Neural cell (in vitro differentiated cells): ENCODE data around the gene TRIM45. TPM values are rescaled to one million over a fixed set of nuclear protein-coding genes. Genes with fewer than 3 reads are reported as not detected.

Source experiments
- H2AFZ ChIP-seq: fragments of 200-600, 300-800 bp; sonication (generic), shearing (Covaris generic); 2 replicates; pipeline ENCODE4 v1.6.0; 2014; ENCODE audit warnings: low read depth, mild to moderate bottlenecking, antibody characterized with exemption, low read length, moderate library complexity
- H3F3A ChIP-seq: fragments of 200-600 bp; shearing (Covaris generic); 2 replicates; pipeline ENCODE4 v1.6.1; 2016; ENCODE audit warnings: mild to moderate bottlenecking, moderate library complexity, mixed read lengths, antibody characterized with exemption, low read length; ENCODE audit not compliant: insufficient read depth, poor library complexity, severe bottlenecking
- H3K27ac ChIP-seq: fragments of 200-600, 300-800 bp; sonication (generic), shearing (Covaris generic); 2 replicates; pipeline ENCODE4 v1.5.1; 2014; ENCODE audit warnings: mild to moderate bottlenecking, low read length, moderate library complexity
- H3K27me3 ChIP-seq: fragments of 300-800, 200-600 bp; sonication (generic), shearing (Covaris generic); 2 replicates; pipeline ENCODE4 v1.6.0; 2014; ENCODE audit warnings: mild to moderate bottlenecking, low read depth, low read length, moderate library complexity; ENCODE audit not compliant: insufficient read depth
- H3K36me3 ChIP-seq: fragments of 300-800, 200-600 bp; sonication (generic), shearing (Covaris generic); 2 replicates; pipeline ENCODE4 v1.5.1; 2014; ENCODE audit warnings: mild to moderate bottlenecking, antibody characterized with exemption, low read length, moderate library complexity; ENCODE audit not compliant: insufficient read depth
- H3K4me2 ChIP-seq: fragments of 300-800, 200-600 bp; sonication (generic), shearing (Covaris generic); 2 replicates; pipeline ENCODE4 v1.6.0; 2014; ENCODE audit warnings: mild to moderate bottlenecking, low read length
- H3K4me3 ChIP-seq: fragments of 300-800, 200-600 bp; sonication (generic), shearing (Covaris generic); 2 replicates; pipeline ENCODE4 v1.5.1; 2014; ENCODE audit warnings: mild to moderate bottlenecking, low read length, moderate library complexity
- H3K79me2 ChIP-seq: fragments of 200-600 bp; shearing (Covaris generic); replicated peaks from 2 replicates; pipeline ENCODE4 v1.6.0; 2014; ENCODE audit warnings: mild to moderate bottlenecking, low read length, moderate library complexity; ENCODE audit not compliant: insufficient read depth
- H3K9ac ChIP-seq: fragments of 300-800, 200-600 bp; sonication (generic), shearing (Covaris generic); 2 replicates; pipeline ENCODE4 v1.6.1; 2016; ENCODE audit warnings: mild to moderate bottlenecking, low read length, mixed read lengths
- H3K9me2 ChIP-seq: fragments of 200-600 bp; shearing (Covaris generic); 2 replicates; pipeline ENCODE4 v1.6.1; 2016; ENCODE audit warnings: mild to moderate bottlenecking, low read length, mixed read lengths; ENCODE audit not compliant: insufficient read depth
- H3K9me3 ChIP-seq: fragments of 200-600, 300-800 bp; sonication (generic), shearing (Covaris generic); 2 replicates; pipeline ENCODE4 v1.6.1; 2016; ENCODE audit warnings: mild to moderate bottlenecking, mixed run types, low read length, moderate library complexity, mixed read lengths
- H4K20me1 ChIP-seq: fragments of 200-600 bp; shearing (Covaris generic); 2 replicates; pipeline ENCODE4 v1.6.1; 2016; ENCODE audit warnings: mild to moderate bottlenecking, mixed run types; ENCODE audit not compliant: insufficient read depth
- EP300 ChIP-seq: fragments of 450-650 bp; conservative IDR thresholded peaks from 2 replicates; pipeline ENCODE4 v1.6.1; 2014; ENCODE audit warnings: antibody characterized with exemption, mild to moderate bottlenecking, moderate library complexity; ENCODE audit not compliant: poor library complexity, severe bottlenecking
- EZH2 ChIP-seq: fragments of 200-600, 300-800 bp; shearing (Covaris generic), sonication (generic); IDR thresholded peaks from 2 replicates; pipeline ENCODE4 v1.6.1; 2014; ENCODE audit warnings: antibody characterized with exemption, low read length, borderline replicate concordance, mild to moderate bottlenecking; ENCODE audit not compliant: insufficient read depth, poor library complexity, severe bottlenecking
- MXI1 ChIP-seq: fragments of 450-650 bp; conservative IDR thresholded peaks from 2 replicates; pipeline ENCODE4 v1.6.1; 2014; ENCODE audit warnings: antibody characterized with exemption, mild to moderate bottlenecking; ENCODE audit not compliant: poor library complexity, severe bottlenecking
- POLR2AphosphoS5 ChIP-seq: IDR thresholded peaks from 2 replicates; pipeline ENCODE4 v1.6.1; 2012
- RAD21 ChIP-seq: fragments of 450-650 bp; conservative IDR thresholded peaks from 2 replicates; pipeline ENCODE4 v1.6.1; 2014; ENCODE audit warnings: antibody characterized with exemption, mild to moderate bottlenecking, moderate library complexity
- SMC3 ChIP-seq: fragments of 450-650 bp; conservative IDR thresholded peaks from 2 replicates; pipeline ENCODE4 v1.6.1; 2014; ENCODE audit warnings: antibody characterized with exemption, mild to moderate bottlenecking, moderate library complexity; ENCODE audit not compliant: poor library complexity
- TAF1 ChIP-seq: IDR thresholded peaks from 2 replicates; pipeline ENCODE4 v1.6.1; 2012; ENCODE audit warnings: low read depth
- polyA plus RNA-seq: library from polyadenylated mRNA; depleted of rRNA; stranded (reverse); fragments of >200 nt; gene quantifications from 2 replicates; pipeline ENCODE4 v1.2.3, GENCODE V29; 2014
- TF ChIP-seq, protein P1 (sequence below): fragments of 450-650 bp; IDR thresholded peaks from 2 replicates; pipeline ENCODE4 v1.5.1; 2014; ENCODE audit warnings: antibody characterized with exemption, mild to moderate bottlenecking, moderate library complexity; ENCODE audit not compliant: poor library complexity, severe bottlenecking
- TF ChIP-seq, protein P2 (sequence below): IDR thresholded peaks from 2 replicates; pipeline ENCODE4 v1.6.1; 2012; ENCODE audit warnings: borderline replicate concordance

TRIM45 gene
- polyA plus RNA-seq, 1 donor from 2014 or later, result 4.9 TPM

DNA sequence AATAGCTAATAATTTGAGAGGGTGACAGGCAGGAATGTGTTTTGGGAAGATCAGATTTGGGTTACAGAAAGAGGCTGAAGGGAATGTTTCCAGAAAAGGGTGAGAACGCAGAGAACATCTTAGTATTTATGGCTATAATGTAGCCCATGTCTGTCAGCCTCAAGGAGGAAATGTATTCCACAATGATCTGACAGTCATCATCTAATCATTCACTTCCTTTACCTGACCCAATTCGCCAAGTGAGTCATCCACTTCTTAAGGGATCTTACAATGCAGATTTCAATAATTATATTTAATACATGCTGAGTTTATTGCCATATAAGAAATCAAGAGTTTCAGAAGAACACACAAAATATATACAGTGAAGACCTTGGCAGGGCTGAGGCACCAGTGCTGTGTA, 10.8 kb downstream of the TRIM45 start:
- no peak overlapping the region for H3K27ac ChIP-seq
- no peaks in the 10 kb centered on the region for H3K9me3 ChIP-seq
- H3K79me2 ChIP-seq, result no peaks in the 10 kb centered on the region
- no peak overlapping the region for H2AFZ ChIP-seq
- H3K9ac ChIP-seq, result no peak overlapping the region
- H3K4me2 ChIP-seq, result no peak overlapping the region
- no peaks in the 10 kb centered on the region for H3K27me3 ChIP-seq
- H4K20me1 ChIP-seq, result no peaks in the 10 kb centered on the region
- no peaks in the 10 kb centered on the region for H3K9me2 ChIP-seq
- no peaks in the 10 kb centered on the region for H3K36me3 ChIP-seq
- H3F3A ChIP-seq, result no peaks in the 10 kb centered on the region
- TF ChIP-seq RAD21, result no peak
- TF ChIP-seq TAF1, result no peak
- no peak for TF ChIP-seq MXI1
- TF ChIP-seq SMC3, result no peak
- no peak for TF ChIP-seq EZH2
- TF ChIP-seq, protein P1, sequence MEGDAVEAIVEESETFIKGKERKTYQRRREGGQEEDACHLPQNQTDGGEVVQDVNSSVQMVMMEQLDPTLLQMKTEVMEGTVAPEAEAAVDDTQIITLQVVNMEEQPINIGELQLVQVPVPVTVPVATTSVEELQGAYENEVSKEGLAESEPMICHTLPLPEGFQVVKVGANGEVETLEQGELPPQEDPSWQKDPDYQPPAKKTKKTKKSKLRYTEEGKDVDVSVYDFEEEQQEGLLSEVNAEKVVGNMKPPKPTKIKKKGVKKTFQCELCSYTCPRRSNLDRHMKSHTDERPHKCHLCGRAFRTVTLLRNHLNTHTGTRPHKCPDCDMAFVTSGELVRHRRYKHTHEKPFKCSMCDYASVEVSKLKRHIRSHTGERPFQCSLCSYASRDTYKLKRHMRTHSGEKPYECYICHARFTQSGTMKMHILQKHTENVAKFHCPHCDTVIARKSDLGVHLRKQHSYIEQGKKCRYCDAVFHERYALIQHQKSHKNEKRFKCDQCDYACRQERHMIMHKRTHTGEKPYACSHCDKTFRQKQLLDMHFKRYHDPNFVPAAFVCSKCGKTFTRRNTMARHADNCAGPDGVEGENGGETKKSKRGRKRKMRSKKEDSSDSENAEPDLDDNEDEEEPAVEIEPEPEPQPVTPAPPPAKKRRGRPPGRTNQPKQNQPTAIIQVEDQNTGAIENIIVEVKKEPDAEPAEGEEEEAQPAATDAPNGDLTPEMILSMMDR, result no peak
- TF ChIP-seq POLR2AphosphoS5, result no peak
- TF ChIP-seq, protein P2, sequence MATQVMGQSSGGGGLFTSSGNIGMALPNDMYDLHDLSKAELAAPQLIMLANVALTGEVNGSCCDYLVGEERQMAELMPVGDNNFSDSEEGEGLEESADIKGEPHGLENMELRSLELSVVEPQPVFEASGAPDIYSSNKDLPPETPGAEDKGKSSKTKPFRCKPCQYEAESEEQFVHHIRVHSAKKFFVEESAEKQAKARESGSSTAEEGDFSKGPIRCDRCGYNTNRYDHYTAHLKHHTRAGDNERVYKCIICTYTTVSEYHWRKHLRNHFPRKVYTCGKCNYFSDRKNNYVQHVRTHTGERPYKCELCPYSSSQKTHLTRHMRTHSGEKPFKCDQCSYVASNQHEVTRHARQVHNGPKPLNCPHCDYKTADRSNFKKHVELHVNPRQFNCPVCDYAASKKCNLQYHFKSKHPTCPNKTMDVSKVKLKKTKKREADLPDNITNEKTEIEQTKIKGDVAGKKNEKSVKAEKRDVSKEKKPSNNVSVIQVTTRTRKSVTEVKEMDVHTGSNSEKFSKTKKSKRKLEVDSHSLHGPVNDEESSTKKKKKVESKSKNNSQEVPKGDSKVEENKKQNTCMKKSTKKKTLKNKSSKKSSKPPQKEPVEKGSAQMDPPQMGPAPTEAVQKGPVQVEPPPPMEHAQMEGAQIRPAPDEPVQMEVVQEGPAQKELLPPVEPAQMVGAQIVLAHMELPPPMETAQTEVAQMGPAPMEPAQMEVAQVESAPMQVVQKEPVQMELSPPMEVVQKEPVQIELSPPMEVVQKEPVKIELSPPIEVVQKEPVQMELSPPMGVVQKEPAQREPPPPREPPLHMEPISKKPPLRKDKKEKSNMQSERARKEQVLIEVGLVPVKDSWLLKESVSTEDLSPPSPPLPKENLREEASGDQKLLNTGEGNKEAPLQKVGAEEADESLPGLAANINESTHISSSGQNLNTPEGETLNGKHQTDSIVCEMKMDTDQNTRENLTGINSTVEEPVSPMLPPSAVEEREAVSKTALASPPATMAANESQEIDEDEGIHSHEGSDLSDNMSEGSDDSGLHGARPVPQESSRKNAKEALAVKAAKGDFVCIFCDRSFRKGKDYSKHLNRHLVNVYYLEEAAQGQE, result no peak
- no peak for TF ChIP-seq EP300
- H3K4me3 ChIP-seq, result no peak overlapping the region

DNA sequence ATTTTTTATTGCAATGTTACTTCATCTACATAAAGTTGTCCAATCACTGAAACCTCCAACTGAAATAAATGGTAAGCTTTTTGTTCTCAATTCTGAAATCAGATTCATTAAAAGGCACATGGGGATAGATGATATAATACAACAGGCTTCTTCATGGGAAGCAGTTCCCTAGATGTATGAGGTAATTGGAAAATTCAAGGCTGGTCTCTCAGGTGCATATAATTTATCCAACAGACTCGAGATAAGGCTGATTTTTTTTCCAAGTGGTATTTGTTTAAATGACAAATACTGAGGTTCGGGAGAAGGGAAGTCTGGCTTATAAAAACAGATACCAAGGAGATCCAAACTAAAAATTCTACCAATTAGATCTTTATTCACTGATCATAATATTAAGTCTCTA, 14.2 kb downstream of the TRIM45 start:
- Histone ChIP-seq H3K9me2 (no peaks in the 10 kb centered on the region), H3K27me3 (no peaks in the 10 kb centered on the region), H4K20me1 (no peaks in the 10 kb centered on the region), H2AFZ (no peak overlapping the region), H3F3A (no peaks in the 10 kb centered on the region), H3K9me3 (no peaks in the 10 kb centered on the region), H3K36me3 (no peaks in the 10 kb centered on the region), H3K79me2 (no peaks in the 10 kb centered on the region), H3K9ac (no peak overlapping the region), H3K4me2 (no peak overlapping the region), H3K4me3 (no peak overlapping the region), H3K27ac (no peak overlapping the region)
- TF ChIP-seq EZH2, result no peak
- TF ChIP-seq, protein P2, result no peak
- no peak for TF ChIP-seq RAD21
- TF ChIP-seq, protein P1, result no peak
- TF ChIP-seq TAF1, result no peak
- TF ChIP-seq SMC3, result no peak
- no peak for TF ChIP-seq MXI1
